GM12878 (cell line): ENCODE measurements around the gene KCND2. TPM values are rescaled to one million over a fixed set of nuclear protein-coding genes. Genes with fewer than 3 reads are reported as not detected.
A peak's percentile ranks its signal among the peaks of the same experiment; 100 is the strongest.

ENCODE experiments used
- ASH2L ChIP-seq: fragments of 300-600, 200-600 bp; sonication (generic); IDR thresholded peaks from 2 replicates; pipeline ENCODE4 v1.6.1; 2017; ENCODE audit warnings: low read depth, mild to moderate bottlenecking, borderline replicate concordance
- ATF3 ChIP-seq: IDR thresholded peaks from 2 replicates; pipeline ENCODE4 v1.6.1; 2011; ENCODE audit warnings: low read depth, mild to moderate bottlenecking, low read length, moderate library complexity, borderline replicate concordance; ENCODE audit errors: extremely low read depth
- E2F4 ChIP-seq: IDR thresholded peaks from 2 replicates; pipeline ENCODE4 v1.6.1; 2012; ENCODE audit warnings: low read depth, low read length, improper control_type of control experiment
- EED ChIP-seq: sonication (generic); IDR thresholded peaks from 2 replicates; pipeline ENCODE4 v1.6.1; 2016; ENCODE audit warnings: antibody characterized with exemption, low read depth
- FOXK2 ChIP-seq: fragments of 450-650 bp; IDR thresholded peaks from 2 replicates; pipeline ENCODE4 v1.6.1; 2017; ENCODE audit warnings: mild to moderate bottlenecking, moderate library complexity
- FOXM1 ChIP-seq: IDR thresholded peaks from 2 replicates; pipeline ENCODE4 v1.6.1; 2012; ENCODE audit warnings: low read depth, mild to moderate bottlenecking, inconsistent platforms, low read length, moderate library complexity
- MLLT1 ChIP-seq: fragments of 450-650 bp; IDR thresholded peaks from 2 replicates; pipeline ENCODE4 v1.6.1; 2016; ENCODE audit warnings: mild to moderate bottlenecking
- MTA3 ChIP-seq: IDR thresholded peaks from 2 replicates; pipeline ENCODE4 v1.6.1; 2012; ENCODE audit warnings: low read length, inconsistent platforms, borderline replicate concordance
- NFIC ChIP-seq: IDR thresholded peaks from 2 replicates; pipeline ENCODE4 v1.6.1; 2012; ENCODE audit warnings: low read depth, mild to moderate bottlenecking, inconsistent platforms, low read length, moderate library complexity
- NR2C2 ChIP-seq: IDR thresholded peaks from 2 replicates; pipeline ENCODE4 v1.6.1; 2011; ENCODE audit warnings: borderline replicate concordance, low read depth; ENCODE audit not compliant: control insufficient read depth, insufficient read length
- PKNOX1 ChIP-seq: fragments of 450-650 bp; IDR thresholded peaks from 2 replicates; pipeline ENCODE4 v1.6.1; 2016; ENCODE audit warnings: mild to moderate bottlenecking
- RELB ChIP-seq: fragments of 450-650 bp; IDR thresholded peaks from 2 replicates; pipeline ENCODE4 v1.6.1; 2017; ENCODE audit warnings: low read depth, mild to moderate bottlenecking, moderate library complexity
- SMAD1 ChIP-seq: fragments of 450-650 bp; IDR thresholded peaks from 2 replicates; pipeline ENCODE4 v1.6.1; 2018; ENCODE audit warnings: mild to moderate bottlenecking, low read depth; ENCODE audit not compliant: partially characterized antibody
- SMAD5 ChIP-seq: IDR thresholded peaks from 2 replicates; pipeline ENCODE4 v1.6.1; 2016; ENCODE audit warnings: antibody characterized with exemption, low read depth
- STAT1 ChIP-seq: fragments of 450-650 bp; conservative IDR thresholded peaks from 2 replicates; pipeline ENCODE4 v1.6.1; 2014; ENCODE audit warnings: antibody characterized with exemption, mild to moderate bottlenecking
- ZBED1 ChIP-seq: IDR thresholded peaks from 2 replicates; pipeline ENCODE4 v1.6.1; 2016; ENCODE audit warnings: borderline replicate concordance
- polyA plus RNA-seq, 11 experiments: library from polyadenylated mRNA; depleted of rRNA in 4 of 11; unstranded in 6 of 11; stranded (reverse) in 5 of 11; fragments of >200 nt; fragmentation: Nextera tagmentation in 4 of 11; fragmentation: Illumina TruSeq in 1 of 11; extraction: Ambion mirVana in 4 of 11; extraction: Trizol in 1 of 11; gene quantifications; 1 replicate in 1 of 11; 2 replicates in 10 of 11; pipeline versions ENCODE4 v1.2.1 to v1.2.3, GENCODE V29; 2011 to 2016; ENCODE audit warnings: inconsistent platforms in 2 of 11, missing spikeins in 2 of 11, low read depth in 1 of 11
- total RNA-seq, 4 experiments: library from RNA; depleted of rRNA in 3 of 4; stranded (reverse); fragments of >200 nt in 3 of 4; fragmentation: Illumina TruSeq in 1 of 4; extraction: Trizol in 1 of 4; gene quantifications; 2 replicates each; pipeline versions ENCODE4 v1.2.1 to v1.2.3, GENCODE V29; 2013 to 2021
- TF ChIP-seq, protein P1 (sequence below): IDR thresholded peaks from 2 replicates; pipeline ENCODE4 v1.6.1; 2012; ENCODE audit warnings: low read length, inconsistent platforms
- TF ChIP-seq, protein P2 (sequence below): fragments of 450-650 bp; IDR thresholded peaks from 2 replicates; pipeline ENCODE4 v1.6.1; 2017; ENCODE audit warnings: mild to moderate bottlenecking, low read depth, inconsistent platforms; ENCODE audit not compliant: poor library complexity, severe bottlenecking
- TF ChIP-seq, protein P3 (sequence below): IDR thresholded peaks from 2 replicates; pipeline ENCODE4 v1.6.1; 2011; ENCODE audit warnings: borderline replicate concordance, low read depth, mild to moderate bottlenecking, moderate library complexity, low read length; ENCODE audit not compliant: insufficient read depth, poor library complexity, severe bottlenecking

The KCND2 gene
- total and polyA plus RNA-seq, 10 of the 15 experiments (the other 5 are each of a cell fraction or from before 2014, with no cell fraction given), result 3.6 to 22.3 (median 6.3) TPM

DNA sequence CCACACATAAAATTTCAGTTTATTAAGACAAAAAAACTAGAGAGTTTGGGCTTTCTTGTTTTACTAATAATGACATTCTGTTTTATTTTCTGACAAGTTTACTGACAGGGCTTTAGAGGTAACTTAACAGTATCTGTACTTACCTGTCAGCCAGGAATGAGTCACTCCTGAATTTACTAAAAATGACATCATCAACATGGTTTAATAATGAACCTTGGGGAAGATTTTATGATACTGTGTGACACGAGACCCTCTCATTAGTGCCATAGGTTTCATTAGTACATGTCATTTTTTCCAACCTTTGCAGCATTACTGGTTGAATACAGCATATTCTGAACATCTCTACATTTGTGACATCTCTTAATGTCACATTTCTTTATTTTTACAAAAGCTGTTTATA, 131.1 kb downstream of the KCND2 start (continued):
- TF ChIP-seq MLLT1, result no peak
- peak; percentile 81; the same call in 1 of the 2 replicates for TF ChIP-seq ZBED1
- no peak for TF ChIP-seq FOXK2
- TF ChIP-seq E2F4, result no peak
- TF ChIP-seq RELB, result peak; percentile 50; the same call in 1 of the 2 replicates
- TF ChIP-seq EED, result 0 out of 2 replicates have a peak, but pooled peaks have one; percentile 14
- no peak for TF ChIP-seq NR2C2
- no peak for TF ChIP-seq ASH2L
- peak; percentile 69; the same call in 1 of the 2 replicates for TF ChIP-seq MTA3
- peak; percentile 96 for TF ChIP-seq FOXM1
- no peak for TF ChIP-seq STAT1
- TF ChIP-seq, protein P1, sequence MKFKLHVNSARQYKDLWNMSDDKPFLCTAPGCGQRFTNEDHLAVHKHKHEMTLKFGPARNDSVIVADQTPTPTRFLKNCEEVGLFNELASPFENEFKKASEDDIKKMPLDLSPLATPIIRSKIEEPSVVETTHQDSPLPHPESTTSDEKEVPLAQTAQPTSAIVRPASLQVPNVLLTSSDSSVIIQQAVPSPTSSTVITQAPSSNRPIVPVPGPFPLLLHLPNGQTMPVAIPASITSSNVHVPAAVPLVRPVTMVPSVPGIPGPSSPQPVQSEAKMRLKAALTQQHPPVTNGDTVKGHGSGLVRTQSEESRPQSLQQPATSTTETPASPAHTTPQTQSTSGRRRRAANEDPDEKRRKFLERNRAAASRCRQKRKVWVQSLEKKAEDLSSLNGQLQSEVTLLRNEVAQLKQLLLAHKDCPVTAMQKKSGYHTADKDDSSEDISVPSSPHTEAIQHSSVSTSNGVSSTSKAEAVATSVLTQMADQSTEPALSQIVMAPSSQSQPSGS, result peak; percentile 99
- TF ChIP-seq, protein P2, sequence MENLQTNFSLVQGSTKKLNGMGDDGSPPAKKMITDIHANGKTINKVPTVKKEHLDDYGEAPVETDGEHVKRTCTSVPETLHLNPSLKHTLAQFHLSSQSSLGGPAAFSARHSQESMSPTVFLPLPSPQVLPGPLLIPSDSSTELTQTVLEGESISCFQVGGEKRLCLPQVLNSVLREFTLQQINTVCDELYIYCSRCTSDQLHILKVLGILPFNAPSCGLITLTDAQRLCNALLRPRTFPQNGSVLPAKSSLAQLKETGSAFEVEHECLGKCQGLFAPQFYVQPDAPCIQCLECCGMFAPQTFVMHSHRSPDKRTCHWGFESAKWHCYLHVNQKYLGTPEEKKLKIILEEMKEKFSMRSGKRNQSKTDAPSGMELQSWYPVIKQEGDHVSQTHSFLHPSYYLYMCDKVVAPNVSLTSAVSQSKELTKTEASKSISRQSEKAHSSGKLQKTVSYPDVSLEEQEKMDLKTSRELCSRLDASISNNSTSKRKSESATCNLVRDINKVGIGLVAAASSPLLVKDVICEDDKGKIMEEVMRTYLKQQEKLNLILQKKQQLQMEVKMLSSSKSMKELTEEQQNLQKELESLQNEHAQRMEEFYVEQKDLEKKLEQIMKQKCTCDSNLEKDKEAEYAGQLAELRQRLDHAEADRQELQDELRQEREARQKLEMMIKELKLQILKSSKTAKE, result no peak
- no peak for TF ChIP-seq SMAD5
- peak; percentile 97 for TF ChIP-seq NFIC
- TF ChIP-seq ATF3, result no peak
- TF ChIP-seq PKNOX1, result peak; percentile 87
- TF ChIP-seq SMAD1, result peak; percentile 56
- TF ChIP-seq, protein P3, sequence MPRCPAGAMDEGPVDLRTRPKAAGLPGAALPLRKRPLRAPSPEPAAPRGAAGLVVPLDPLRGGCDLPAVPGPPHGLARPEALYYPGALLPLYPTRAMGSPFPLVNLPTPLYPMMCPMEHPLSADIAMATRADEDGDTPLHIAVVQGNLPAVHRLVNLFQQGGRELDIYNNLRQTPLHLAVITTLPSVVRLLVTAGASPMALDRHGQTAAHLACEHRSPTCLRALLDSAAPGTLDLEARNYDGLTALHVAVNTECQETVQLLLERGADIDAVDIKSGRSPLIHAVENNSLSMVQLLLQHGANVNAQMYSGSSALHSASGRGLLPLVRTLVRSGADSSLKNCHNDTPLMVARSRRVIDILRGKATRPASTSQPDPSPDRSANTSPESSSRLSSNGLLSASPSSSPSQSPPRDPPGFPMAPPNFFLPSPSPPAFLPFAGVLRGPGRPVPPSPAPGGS, result peak; percentile 80
